ENCODE results near the gene MYT1.

The MYT1 gene

DNA sequence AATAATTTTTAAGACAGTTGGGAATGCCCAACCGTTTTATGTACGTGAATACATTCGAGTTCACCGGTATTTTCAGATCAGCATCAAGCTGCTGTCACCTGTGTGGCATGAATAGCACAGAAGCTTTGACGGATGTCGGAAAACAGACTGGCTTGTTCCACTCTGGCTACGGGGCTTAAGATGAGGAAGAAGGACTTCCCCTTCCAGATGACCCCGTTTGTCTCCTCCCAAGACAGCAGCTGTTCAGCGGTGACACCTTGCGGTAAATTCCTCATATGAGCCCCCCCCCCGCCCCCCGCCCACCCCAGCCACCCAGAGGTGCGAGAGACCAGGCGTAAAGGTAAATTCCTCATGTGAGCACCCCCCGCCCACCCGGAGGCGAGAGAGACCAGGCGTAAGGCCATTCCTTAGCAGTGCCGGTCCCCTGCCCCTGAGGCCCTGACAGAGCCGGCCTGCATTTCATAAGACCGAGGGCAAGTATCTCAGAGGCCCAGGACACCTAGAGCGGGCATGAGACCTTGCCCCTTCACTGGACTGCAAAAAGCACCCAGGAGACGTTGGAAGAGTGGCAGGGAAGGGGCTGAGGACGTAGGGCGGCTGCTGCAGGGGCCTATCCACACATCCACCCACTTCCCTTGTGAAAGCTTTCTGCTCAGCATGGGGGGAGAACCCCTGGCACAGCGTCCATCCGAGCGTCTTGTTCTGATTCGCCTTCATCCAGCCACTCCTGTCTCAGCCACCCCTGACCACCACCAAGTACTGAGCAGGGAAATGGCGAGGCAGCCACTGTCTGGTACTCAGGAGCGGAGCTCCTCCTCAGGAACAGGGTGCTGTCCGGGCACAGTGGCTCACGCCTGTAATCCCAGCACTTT lies 84.0 kb downstream of the MYT1 start:
- DNase-seq (ENCODE audit: low spot score): no peak

DNA sequence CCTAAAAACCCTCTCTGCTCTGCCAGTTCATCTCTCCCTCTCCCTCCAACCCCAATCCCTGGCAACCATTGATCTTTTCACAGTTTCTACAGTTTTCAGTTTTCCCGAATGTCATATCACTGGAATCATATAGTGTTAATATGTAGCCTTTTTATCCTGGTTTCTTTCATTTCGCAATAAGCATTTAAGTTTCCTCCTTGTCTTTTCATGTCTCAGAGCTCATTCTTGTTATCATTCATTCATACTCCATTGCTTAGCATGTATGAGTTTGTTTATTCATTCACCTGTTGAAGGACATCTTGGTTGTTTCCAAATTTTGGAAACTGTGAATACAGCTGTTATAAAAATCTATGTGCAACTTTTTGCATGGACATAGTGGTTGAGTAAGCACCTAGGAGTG lies 85.8 kb downstream of the MYT1 start:
- DNase-seq (ENCODE audit: low spot score): no peak

DNA sequence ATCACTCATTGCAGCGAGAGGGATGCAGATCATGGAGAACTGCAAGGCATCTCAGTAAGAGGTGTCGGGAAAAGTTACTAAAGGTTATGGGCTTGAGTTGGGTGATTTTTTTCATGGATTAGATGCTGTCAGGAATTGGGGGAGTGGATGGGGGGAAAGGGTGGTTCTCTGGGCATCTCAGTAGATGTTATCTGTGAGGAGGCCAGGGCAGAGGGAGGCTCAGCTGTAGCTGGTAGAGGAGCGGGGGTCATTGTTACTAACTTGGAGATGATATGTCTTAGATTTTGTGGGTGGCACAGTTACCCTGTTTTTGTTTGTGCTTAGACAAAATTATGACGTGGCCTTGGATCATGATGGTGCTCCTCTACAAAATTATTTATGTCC lies 88.7 kb downstream of the MYT1 start:
- DNase-seq (ENCODE audit: low spot score): no peak

DNA sequence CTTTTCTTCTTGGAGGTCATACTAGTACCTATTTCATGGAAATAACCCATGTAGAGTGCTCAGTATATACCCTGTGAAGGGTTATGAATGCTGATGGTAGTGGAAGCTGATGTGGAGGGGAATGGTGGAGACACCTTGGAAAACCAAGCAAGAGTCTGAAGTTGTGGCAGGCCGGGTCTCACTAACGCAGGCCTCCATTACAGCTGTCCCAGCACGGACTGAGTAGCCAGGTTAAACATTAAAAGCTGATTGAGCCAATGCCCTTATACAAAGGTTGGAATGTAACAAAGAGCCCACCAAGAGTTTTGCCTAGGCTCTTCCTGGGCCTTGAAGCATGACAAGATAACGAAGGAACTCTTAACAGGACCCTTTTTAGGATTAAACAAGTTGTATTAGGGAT lies 89.2 kb downstream of the MYT1 start:
- DNase-seq (ENCODE audit: low spot score): no peak

DNA sequence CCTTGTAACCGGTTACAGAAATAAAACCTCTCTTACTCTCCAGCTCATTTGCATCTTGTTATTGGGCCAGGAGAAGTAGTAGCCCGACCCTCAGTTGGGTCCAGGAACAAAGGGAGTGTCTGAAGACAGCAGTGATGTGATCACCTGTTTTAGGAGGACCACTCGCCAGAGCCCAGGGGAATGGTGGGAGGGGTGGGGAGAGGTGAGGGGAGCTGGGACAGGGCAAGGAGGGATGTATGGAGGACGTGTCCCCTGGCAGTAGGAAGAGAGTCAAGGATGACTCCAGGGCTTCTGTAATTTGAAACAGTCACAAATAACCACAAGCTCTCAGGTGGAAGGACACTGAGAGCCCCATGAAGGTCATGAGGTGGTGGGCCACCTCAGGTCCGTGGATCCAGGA lies 89.9 kb downstream of the MYT1 start:
- DNase-seq (ENCODE audit: low spot score): no peak

DNA sequence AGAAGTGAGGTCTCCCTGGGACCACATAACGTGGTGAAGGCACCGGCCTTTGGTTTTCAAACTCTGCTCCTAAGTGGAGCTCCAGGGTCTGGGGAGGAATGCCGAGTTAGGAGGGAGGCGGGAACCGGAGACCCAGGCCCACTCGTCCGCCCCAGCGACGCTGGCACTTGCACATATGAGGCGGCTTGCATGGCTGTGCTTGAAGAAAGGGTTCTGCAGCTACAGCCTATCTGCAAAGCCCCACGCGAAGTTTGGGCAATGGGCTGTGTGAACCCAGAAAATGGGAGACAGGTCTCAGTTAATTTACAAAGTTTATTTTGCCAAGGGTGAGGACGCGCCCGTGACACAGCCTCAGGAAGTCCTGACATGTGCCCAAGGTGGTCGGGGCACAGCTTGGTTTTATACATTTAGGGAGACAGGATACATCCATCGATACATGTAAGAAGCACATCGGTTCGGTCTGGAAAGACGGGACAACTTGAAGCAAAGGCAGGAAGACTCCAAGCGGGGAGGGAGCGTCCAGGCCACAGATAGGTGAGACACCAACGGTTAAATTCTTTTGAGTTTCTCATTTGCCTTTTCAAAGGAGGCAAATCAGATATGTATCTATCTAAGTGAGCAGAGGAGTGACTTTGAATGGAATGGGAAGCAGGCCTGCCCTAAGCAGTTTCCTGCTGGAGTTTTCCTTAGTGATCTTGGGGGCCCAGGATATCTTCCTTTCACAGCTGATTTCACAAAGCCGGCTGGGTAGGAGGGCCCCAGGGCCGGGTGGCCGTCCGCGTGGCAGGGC lies 90.5 kb downstream of the MYT1 start:
- no peak for DNase-seq (ENCODE audit: low spot score)

DNA sequence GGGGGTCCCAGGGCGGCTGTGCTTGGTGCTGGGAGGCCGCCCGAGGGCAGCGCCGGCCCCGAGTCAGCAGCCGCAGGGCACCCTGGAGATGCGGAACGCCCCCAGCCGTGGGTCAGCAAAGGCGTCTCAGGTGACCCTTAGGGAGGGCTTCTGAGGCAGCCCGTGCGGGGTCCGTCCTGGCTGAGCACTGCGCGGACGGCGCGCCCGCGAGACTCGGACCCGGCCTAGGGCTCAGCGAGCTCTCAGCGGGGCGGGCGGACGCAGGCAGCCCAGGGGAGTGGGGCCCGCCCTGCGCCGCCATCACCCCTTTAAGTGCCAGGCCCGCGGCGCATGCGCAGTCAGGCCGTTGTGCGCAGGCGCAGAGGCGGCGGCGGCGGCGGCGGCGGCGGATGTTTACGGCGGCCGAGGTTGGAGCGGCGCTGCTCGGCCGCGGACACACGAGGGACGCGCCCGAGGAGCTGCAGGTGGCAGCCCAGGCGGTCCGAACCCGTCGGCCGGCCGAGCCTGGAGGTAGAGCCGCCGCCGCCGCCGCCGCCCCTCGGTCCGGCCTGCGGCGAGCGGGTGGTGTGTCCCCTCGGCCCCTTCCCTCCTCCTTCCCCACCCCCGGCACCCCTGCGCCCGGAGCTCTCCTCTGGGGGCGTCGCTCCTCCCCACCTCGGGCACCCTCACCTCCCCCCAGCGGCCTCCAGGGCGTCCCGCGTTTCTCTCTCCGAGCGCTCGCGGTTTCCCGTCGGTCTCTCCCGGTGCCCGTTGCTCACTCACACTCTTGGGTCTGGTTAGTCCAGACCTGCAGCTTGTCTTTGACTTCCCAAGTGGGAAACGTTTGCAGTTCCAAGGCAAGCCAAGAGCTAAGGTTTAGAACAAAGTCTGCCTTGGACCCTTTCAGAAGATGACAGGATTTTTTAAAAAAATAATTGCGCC lies 91.4 kb downstream of the MYT1 start, which contains the start of gene PCMTD2:
Gene PCMTD2 (plus strand): TSS at position 388 of the 921 bp plus-strand sequence. CDS start 4,218 bp downstream, outside the sequence.
- peak; percentile 77 for DNase-seq (ENCODE audit: low spot score)

DNA sequence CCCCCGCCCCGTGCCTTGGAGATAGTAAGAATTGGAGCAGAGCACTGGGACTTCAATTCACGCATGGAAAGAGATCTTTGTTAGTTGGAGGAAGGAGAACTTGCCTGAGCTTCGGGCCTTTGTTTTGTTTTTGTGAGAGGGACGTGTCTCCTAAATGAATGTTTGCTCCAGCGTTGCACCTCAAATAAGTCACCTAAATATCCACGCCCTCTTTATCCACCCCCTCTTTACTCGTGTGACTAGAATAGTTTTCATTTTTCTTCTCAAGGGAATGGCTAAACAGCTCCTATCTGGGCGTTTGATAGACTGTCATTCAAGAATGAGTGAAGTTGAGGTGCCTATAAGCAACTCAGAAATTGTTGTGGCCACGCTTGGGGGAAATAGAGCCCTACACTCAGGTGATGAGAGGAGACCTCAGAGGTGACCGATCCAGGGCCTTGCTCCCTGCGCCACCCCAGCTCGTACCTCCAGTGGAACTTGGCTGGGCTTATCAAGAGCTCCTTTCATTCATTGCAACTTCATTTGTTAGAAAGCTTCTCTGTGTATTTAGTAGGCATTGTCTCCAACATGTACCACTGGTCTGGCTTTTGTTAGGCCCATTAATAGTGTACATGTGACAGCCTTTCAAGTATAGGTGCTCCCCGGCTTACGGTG lies 92.2 kb downstream of the MYT1 start:
- peak; percentile 13 for DNase-seq (ENCODE audit: low spot score)

DNA sequence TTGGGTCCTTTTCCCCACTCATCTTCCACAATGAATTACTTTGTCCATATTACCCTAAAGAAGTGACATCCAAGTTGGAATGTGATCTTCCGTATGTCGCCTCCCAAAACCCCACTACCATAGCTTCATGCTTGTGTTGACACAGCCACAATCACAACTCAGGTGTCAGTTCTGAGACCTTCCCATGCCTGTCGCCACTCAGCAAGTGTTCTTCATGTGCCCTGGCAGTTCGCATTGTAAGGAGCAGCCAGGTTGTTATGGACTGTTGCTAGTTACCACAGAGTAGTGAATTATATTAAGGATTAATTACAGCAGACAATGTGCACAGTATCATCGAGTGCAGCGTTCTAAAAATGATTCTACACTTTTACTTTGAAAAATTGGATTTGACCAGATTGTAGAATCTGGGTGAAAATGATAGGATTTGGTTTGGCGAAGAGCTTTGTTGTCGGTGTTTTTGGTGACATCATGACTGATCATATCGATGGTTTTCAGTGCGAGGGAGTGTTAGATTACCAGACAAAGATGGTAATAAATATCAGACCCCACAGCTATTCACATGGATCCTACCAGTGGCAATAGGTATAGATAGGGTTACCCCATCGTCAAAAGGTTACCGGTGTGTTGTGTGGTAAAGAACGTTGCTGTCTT lies 93.0 kb downstream of the MYT1 start:
- DNase-seq (ENCODE audit: low spot score): no peak

DNA sequence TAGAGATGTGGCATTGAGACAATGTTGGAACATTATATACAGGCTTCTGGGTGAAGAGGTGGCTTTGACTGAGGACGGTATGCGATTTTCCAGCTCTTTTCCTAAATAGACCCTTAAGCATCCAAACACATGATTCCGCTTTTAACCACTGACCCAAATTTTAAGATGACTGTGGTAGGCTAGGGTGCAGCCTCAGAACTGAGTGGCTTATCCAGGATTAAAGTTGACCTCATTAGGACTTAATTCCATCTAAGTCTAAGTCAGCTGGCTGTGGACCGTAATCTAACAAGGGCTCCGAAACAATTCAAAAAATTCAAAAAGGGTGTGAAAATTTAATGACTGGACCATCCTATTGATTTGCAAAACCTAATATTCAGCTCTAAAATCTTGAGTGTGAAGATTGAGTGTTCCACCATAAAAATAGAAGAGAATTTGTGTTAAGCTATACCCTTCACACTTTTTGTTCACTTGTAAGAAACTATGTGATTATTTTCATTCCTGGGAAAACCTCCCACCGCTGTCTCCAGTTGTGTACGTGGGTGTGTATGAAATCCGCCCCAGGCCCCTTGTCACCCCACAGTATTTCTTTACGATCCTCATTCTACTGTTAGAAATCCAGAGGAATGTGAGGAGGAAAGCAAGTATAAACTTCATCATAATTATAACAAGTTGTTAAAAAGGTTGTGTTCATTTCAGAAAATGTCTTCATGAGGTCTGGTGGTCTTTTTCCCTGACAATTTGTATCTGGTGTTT lies 94.0 kb downstream of the MYT1 start:
- no peak for DNase-seq (ENCODE audit: low spot score)

DNA sequence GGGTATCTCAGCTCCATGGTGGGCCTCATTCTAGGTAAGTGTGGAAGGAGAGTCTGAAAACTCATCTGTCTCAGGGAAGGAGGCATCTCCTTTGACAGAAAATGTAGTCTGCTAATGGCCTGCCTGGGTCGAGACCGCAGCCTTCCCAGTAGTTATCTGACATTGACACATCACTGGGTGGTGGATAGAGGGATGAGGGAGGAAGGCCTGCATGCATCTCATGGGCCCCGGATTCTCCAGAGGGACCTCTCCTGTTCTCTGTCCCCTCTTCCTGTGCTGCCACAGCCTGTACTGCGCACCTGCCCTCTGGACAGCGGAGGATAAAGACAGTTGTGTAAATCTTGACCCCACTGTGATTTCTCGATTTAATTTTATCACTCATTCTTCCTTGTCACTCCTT lies 96.0 kb downstream of the MYT1 start:
- no peak for DNase-seq (ENCODE audit: low spot score)

DNA sequence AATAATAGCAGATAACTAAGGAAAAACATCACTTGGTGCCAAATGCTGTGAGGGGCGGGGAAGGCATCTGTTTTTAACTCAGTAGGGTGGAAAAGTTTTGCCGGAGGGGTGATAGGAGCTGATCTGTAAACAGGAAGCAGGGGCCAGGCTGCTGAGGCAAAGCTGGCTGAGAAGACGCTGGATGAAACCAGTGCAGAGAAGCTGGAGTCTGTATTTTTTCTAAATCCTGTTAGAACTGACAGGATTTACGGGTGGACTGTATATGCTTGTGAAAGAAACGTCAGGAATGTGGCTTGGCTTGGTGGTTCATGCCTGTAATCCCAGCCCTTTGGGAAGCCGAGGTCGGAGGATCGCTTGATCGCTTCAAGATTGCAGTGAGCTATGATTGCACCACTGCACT lies 96.9 kb downstream of the MYT1 start:
- DNase-seq (ENCODE audit: low spot score): no peak

DNA sequence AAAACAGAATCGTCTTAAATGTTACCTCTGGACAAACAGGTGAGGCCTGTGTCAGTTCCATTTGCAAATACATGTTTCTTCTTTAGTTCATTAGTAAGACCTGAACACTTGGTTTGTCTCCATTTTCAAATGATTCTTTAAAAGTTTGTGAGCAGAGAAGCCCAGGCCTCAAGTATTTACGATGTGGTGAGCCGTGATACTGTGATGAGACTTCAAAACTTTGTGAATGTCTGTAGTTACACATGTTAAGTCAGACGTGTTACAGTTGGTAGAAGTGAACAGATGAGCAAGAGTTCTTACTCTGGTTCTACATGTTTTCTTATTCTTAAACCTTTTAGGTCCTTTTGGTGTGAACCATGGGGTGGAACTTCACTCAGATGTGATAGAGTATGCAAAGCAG lies 99.8 kb downstream of the MYT1 start:
- no peak for DNase-seq (ENCODE audit: low spot score)

DNA sequence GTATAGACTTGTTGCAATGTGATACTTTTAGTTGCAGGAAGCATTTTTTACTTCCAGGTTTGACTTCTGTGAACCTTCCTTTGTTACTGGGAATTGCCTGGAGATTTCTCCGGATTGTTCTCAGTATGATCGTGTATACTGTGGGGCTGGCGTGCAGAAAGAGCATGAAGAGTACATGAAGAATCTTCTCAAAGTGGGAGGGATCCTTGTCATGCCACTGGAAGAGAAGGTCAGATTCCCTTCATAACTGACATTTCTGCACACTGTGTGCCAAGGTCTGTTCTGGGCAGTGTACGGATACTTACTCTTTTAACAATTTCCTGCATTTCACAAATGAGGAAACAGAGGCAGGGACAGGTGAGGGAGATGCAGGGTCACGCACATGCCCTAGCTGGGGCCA lies 100.9 kb downstream of the MYT1 start:
- no peak for DNase-seq (ENCODE audit: low spot score)

DNA sequence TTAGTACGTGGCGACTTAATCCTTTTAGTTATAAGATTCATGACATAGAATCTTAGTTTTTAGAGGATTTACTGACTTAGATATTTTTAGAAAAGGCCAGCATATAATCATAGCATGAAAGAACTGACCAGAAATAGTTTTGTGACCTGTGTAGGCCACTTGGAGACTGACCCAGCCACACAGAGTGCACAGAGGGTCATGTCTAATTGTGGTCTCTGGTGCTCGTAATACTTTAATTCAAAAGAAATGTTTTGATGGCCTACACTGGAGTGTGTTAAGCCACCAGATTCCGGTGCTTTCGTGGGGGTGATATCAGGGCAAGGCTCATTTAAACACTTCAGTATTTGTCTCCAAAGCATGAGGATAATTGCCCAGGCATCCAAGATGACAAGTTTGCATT lies 102.7 kb downstream of the MYT1 start:
- no peak for DNase-seq (ENCODE audit: low spot score)

DNA sequence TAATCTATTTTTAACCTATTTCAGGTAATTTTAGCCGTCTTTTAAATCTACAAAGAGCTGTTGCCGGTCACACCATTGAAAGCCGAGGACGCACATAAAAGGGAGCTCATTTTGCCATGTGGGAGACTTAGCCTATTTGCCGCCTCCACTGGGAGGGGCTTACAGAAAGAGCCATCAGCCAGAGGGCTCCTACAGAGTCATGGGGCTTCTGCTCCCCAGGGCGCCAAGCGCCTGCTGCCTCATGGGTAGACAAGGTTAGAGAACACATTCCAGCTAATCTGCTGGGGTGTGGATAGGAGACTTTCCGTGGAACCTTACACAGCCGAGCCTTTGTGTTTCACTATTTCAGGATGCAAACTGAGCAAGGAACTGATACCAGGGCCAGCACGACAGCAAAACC lies 103.9 kb downstream of the MYT1 start:
- no peak for DNase-seq (ENCODE audit: low spot score)

DNA sequence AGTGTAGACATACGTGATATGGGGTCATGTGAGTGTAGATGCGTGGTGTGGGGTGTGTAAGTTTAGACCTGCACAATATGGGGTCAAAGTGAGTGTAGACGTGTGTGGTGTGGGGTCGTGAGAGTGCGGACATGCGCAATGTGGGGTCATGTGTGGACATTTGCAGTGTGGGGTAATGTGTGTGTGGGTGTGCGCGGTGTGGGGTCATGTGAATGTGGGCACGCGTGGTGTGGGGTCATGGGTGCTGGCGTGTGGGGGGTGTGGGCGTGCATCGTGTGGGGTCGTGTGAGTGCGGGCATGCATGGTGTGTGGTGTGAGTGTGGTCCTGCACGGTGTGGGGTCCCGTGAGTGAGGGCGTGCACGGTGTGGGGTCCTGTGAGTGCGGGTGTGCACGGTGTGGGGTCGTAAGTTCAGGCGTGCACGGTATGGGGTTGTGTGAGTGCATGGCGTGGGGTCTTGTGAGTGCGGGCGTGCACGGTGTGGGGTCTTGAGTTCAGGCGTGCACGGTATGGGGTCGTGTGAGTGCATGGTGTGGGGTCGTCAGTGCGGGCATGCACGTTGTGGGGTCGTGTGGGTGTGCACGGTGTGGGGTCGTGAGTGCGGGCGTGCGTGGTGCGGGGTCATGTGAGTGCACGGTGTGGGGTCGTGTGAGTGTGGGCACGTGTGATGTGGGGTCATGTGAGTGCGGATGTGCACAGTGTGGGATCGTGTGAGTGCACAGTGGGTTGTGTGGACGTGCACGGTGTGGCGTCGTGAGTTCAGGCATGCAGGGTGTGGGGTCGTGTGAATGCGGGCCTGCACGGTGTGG lies 105.6 kb downstream of the MYT1 start:
- DNase-seq (ENCODE audit: low spot score): no peak

DNA sequence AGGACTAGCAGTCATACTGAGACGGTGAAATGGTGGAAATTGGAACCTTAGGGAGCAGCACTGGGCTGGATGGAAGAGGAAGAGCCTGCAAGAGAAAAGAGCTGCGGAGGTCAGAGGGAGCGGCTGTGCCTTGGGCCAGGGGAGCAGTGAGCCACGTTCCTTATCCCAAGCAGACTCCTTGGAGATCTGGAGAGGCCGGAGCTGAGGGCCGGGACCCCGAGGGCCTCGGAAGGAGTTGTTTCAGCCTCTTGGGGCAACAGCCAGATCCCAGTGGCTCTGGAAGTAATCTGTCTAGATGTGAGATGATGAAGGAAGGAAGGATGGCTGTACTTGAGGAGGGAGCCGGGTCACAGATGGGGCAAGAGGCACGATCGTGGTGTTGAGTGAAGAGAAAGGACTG lies 107.4 kb downstream of the MYT1 start:
- DNase-seq (ENCODE audit: low spot score): no peak

DNA sequence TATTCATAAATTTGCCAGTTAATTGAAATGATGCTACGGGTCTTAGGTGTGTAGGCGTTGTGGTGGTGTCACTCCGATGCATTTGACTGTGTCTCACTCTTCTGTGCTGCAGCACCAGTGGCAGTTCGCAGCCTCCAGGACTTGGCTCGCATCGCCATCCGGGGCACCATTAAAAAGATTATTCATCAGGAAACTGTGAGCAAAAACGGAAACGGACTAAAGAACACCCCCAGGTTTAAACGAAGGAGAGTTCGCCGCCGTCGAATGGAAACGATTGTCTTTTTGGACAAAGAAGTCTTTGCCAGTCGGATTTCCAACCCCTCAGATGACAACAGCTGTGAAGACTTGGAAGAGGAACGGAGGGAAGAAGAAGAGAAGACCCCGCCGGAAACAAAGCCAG lies 108.9 kb downstream of the MYT1 start:
- DNase-seq (ENCODE audit: low spot score): no peak

DNA sequence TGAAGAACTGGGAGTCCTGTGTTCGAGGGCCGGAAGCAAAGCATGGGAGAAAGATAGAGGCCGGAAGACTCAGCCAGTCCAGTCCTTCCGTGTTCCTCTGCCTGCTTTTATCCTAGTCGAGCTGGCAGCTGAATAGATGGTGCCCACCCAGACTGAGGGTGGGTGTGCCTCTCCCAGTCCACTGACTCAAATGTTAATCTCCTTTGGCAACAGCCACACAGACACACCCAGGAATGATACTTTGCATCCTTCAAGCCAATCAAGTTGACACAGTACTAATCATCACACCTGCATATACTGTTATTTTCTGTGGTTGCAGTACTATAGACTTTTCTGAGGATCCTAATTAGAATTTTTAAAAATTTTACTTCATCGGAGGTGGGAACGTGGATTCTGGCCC lies 112.6 kb downstream of the MYT1 start:
- DNase-seq (ENCODE audit: low spot score): no peak
